ENCODE results near the gene PROX1.

PROX1 gene

DNA sequence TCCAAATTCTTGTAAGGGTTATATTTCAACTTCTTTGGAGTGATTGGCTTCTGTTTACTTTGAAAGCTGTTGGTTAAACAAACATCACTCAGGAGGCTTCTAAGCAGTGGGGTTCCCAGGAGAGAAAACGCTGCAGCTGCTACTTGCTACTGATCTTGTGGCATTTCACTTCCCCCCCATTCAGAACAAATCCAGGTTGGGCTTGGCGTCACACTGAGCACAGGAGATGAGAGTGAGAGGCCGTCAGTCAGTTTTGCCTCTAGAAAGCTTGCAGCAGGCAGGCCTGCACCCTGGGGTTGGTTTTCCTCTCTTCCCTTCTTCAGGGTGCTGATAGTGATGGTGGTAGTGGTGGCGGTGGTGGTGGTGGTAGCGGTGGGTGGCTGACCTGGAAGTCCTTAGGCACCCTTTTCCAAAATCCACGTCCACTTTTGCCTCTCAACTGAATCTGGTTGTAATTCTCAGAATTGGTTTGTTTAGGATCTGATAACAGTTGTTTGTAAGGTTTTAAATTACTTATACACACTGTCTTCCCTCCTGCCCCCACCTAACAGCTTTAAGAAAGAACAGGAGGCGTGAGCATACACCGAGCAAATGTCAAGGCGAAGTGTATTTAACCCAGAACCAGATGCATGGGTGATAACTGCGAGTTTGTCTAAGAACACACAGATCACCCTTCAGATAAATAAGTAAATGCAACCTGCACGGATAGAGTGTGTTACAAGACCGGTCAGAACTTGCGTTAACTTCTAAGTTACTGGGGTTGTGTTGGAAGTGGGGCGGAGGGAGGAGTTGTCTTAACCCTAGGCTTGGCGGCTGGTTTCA is 3.2 kb upstream of the PROX1 start:
- H3K4me3 ChIP-seq (ENCODE audit: control insufficient read depth, low read depth, low read length) = no peak overlapping the region
- TF ChIP-seq, protein P1, sequence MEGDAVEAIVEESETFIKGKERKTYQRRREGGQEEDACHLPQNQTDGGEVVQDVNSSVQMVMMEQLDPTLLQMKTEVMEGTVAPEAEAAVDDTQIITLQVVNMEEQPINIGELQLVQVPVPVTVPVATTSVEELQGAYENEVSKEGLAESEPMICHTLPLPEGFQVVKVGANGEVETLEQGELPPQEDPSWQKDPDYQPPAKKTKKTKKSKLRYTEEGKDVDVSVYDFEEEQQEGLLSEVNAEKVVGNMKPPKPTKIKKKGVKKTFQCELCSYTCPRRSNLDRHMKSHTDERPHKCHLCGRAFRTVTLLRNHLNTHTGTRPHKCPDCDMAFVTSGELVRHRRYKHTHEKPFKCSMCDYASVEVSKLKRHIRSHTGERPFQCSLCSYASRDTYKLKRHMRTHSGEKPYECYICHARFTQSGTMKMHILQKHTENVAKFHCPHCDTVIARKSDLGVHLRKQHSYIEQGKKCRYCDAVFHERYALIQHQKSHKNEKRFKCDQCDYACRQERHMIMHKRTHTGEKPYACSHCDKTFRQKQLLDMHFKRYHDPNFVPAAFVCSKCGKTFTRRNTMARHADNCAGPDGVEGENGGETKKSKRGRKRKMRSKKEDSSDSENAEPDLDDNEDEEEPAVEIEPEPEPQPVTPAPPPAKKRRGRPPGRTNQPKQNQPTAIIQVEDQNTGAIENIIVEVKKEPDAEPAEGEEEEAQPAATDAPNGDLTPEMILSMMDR (IDR thresholded peaks at IDR 0.05; ENCODE audit: control insufficient read depth, insufficient read depth, low read depth, low read length, missing control alignments) = no peak
- DNase-seq (ENCODE audit: low read depth) = no peak

DNA sequence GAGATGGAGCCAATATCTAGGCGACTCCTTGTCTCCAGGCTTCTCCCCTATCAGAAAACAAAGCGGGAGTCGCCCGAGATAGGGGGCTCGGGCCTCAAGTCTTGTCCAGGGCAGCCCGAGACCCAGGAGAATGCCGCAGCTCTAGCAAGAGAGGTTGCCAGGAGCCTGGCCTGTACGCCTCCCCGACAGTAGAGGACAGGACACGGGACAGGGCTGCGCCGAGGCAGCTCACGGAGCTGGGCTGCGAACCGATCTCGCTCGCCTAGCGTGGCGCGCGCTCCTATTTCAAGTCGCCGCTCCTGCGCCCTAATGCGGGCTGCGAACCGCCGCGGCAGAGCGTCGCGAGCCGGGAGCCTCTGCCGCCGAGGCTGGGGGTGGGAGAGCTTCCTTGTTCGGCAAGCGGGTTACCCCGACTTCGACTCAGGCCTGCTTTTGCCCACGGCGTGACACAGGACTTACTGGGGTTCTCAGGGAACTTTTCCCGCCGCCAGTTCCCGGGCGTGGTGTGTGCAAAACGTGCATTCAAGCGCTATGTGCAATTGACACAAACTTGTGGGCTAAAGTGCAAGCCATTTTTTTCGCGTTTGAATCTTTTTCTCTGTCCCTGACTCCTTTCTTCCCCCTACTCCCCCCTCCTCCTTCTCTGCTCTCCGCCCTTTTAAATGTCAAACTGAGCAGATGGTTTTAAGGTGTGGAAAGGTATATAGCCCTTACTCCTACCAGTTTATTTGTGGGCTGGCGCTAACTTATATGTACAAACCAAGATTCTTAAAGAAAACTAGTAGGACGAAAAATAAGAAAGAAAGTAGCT is 2.4 kb upstream of the PROX1 start:
- no peak for DNase-seq (ENCODE audit: low read depth)
- TF ChIP-seq, protein P1 (IDR thresholded peaks at IDR 0.05; ENCODE audit: control insufficient read depth, insufficient read depth, low read depth, low read length, missing control alignments) = no peak
- H3K4me3 ChIP-seq (ENCODE audit: control insufficient read depth, low read depth, low read length) = no peak overlapping the region

DNA sequence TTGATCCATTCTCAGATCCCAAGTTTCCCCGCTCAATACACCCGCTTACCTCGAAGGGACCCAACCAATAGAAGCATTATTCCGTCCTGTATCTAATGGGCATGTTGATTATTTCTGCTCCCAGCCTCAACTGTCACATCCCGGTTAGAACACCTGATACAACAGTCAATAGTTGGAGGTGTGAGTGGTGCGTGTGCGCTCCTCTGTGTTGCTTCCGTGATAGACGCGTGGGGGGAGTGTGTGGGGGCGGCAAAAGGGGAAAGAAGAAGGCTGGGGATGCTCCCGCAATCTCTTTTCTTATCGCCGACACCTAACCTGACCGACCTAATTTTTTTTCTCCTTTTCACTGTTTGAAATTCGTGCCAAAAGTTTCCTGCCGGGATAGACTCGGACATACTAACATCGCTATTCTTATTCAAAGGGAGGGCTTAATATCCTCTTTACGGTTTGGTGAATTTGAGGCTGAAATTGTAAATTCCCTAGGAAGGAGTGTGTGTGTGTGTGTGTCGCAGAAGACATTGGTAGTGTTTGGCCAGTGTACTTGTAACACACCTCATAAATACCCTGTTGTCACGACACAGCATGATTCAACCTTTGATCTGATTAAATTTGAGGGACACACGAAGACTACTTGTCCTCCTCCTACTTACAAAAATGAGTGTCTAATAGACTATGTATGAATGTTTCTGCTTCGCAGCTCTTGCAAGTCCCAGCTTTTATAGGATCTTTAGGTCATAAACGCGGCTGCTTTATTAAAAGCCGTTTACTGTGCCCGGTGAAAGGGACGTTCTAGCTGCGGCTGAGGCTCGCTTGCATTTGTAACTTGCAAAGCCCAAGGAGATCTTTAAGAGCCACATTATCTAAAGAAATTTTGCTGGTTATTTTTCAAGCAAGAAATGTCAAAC is 1.5 kb upstream of the PROX1 start:
- no peak for DNase-seq (ENCODE audit: low read depth)
- no peak overlapping the region for H3K4me3 ChIP-seq (ENCODE audit: control insufficient read depth, low read depth, low read length)
- TF ChIP-seq, protein P1 (IDR thresholded peaks at IDR 0.05; ENCODE audit: control insufficient read depth, insufficient read depth, low read depth, low read length, missing control alignments) = no peak

DNA sequence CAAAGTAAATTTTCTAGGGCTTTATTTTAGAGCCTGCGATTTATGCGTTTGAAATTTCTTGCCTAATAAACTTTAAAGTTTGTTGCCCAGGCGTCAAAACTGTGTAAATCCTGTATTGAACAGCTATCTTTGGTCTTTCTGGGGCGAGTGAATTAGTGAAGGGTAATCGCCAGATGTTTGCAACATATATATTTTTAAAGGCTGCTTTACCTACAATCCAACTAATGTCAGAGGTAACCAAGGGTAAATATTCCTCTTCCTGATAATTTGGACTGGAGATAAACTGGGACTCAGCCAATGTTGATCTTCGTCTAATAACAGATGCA is 885 bp upstream of the PROX1 start:
- TF ChIP-seq, protein P1 (IDR thresholded peaks at IDR 0.05; ENCODE audit: control insufficient read depth, insufficient read depth, low read depth, low read length, missing control alignments) = no peak
- H3K4me3 ChIP-seq (ENCODE audit: control insufficient read depth, low read depth, low read length) = no peak overlapping the region
- no peak for DNase-seq (ENCODE audit: low read depth)

DNA sequence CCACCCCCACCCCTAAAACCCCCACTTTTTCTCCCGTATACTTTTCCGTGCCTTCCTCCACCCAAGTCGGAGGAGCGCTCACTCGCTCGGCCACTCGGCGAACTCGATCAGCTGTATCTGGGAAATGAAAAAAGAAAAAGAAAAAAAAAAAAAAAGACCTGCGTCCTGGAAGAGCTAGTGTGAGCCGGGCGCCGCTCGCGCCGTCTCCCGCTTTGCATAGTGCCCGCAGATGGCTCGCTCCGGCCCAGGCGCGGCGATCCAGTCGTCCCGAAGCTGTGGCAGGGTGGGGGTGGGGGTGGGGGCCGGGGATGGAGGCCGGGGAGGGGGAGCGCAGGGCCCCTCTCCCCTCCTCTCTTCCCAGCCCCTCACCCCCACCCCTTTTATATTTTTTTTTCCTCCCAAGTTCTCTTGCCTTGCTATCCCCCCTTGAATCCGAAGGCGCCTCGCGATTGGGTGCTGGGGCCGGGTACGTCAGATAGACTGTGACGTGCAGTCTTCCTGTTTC is 299 bp upstream of the PROX1 start:
- TF ChIP-seq, protein P1 (IDR thresholded peaks at IDR 0.05; ENCODE audit: control insufficient read depth, insufficient read depth, low read depth, low read length, missing control alignments) = no peak
- H3K4me3 ChIP-seq (ENCODE audit: control insufficient read depth, low read depth, low read length) = peak overlapping the region; percentile 69
- no peak for DNase-seq (ENCODE audit: low read depth)

DNA sequence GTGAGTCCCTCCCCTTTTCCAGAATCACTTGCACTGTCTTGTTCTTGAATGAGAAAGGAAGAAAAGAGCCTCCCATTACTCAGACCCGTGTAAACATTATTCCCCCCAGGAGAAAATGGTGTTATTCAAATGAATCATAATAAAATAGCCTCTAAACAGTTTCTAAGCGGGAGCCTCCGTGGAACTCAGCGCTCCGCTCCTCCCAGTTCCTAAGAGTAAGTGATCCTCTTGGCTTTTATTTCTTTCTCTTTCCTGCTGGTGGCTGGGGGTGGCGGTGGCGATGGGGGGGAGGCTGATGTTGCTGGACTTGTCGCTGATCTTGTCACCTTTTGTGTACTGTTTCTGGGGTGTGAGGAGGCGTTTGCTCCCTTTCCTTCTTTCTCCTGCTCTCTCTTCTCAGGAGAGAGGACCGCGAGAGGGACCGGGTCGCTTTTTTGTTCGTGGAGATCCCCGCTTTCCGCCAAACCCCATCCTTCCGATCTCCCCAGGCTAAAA is 781 bp downstream of the PROX1 start:
- H3K4me3 ChIP-seq (ENCODE audit: control insufficient read depth, low read depth, low read length) = peak overlapping the region; percentile 69
- no peak for DNase-seq (ENCODE audit: low read depth)
- TF ChIP-seq, protein P1 (IDR thresholded peaks at IDR 0.05; ENCODE audit: control insufficient read depth, insufficient read depth, low read depth, low read length, missing control alignments) = no peak

Measured in AG09309 (cell line).